Epithelial cell of proximal tubule (primary cell): ENCODE data around the gene HOXB5. TPM values are rescaled to one million over a fixed set of nuclear protein-coding genes. Genes with fewer than 3 reads are reported as not detected.

ENCODE experiments used
- DNase-seq: peaks from one replicate; pipeline ENCODE4 v3.0.0-alpha.2; 2011; ENCODE audit warnings: low read depth
- H3K4me3 ChIP-seq: 2 replicates; pipeline ENCODE4 v1.5.1; 2011; ENCODE audit warnings: low read depth, mild to moderate bottlenecking, low read length
- CTCF ChIP-seq: conservative IDR thresholded peaks from 2 replicates; pipeline ENCODE4 v1.5.1; 2012; ENCODE audit warnings: low read depth, mild to moderate bottlenecking, low read length
- total RNA-seq: library from RNA; depleted of rRNA; stranded (reverse); fragments of >200 nt; gene quantifications from 2 replicates; pipeline ENCODE4 v1.2.3, GENCODE V29; 2015

The HOXB5 gene
- total RNA-seq, 1 donor from 2014 or later = 5.5 TPM

- TF ChIP-seq CTCF = no peak
- DNase-seq = no peak
- H3K4me3 ChIP-seq = peak overlapping the region; percentile 43
Observed at GRCh38 chr17:48571024-48571818, 22.4 kb downstream of the HOXB5 start.

- peak overlapping the region; percentile 43 for H3K4me3 ChIP-seq
- no peak for TF ChIP-seq CTCF
- DNase-seq = no peak
Observed at GRCh38 chr17:48570325-48571023, 23.1 kb downstream of the HOXB5 start.

DNA sequence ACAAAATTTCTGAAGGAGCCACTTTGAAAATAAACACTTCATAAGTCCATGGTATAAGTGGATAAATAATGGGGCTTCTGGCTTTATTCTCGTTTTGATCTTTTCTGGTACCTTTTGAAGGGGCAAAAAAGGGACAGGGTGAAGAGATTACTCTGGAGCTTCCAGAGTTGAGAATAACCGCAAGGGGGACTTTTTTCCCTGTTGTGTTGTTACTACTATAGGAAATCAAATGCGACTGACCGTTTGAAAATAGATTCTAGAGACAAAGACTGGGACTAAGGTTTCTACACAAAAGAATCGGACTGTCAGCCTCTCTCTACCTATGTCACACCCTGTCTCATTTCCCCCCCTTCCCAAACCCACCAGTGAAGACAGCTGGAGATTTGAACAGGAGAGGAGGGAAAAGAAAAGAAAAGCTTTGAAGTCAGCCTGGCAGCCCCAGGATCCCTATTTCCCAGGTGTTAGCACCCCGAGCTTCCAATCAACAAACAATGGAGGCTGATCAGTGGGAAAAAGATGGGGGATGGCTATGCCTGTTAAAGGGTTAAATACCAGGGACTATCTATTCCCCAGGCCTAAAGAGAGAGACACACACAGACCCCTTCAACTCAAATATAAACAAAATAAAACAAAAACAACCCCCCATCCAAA, 23.8 kb downstream of the HOXB5 start:
- DNase-seq = no peak
- peak overlapping the region; percentile 43 for H3K4me3 ChIP-seq
- TF ChIP-seq CTCF = no peak

DNA sequence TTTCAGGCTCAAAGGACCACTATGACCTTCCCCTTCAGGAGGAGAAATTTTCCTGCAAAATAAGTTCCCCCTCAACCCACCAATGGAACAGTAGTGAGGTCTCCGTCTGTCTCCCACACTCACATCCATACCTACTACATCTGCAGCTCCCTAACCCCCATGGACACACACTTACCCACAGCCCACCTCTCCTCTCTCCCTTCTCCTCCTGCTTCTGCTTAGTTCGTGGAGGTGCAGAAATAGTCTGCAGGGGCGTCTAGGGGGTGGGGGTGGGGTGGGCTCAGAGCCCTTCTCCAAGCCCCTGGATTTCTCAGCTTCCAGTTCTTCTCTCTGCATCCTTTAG, 24.4 kb downstream of the HOXB5 start:
- no peak for DNase-seq
- H3K4me3 ChIP-seq = peak overlapping the region; percentile 43
- no peak for TF ChIP-seq CTCF

GRCh38 chr17:48568499-48569239, 24.9 kb downstream of the HOXB5 start:
- H3K4me3 ChIP-seq = peak overlapping the region; percentile 43
- no peak for TF ChIP-seq CTCF
- DNase-seq = no peak

DNA sequence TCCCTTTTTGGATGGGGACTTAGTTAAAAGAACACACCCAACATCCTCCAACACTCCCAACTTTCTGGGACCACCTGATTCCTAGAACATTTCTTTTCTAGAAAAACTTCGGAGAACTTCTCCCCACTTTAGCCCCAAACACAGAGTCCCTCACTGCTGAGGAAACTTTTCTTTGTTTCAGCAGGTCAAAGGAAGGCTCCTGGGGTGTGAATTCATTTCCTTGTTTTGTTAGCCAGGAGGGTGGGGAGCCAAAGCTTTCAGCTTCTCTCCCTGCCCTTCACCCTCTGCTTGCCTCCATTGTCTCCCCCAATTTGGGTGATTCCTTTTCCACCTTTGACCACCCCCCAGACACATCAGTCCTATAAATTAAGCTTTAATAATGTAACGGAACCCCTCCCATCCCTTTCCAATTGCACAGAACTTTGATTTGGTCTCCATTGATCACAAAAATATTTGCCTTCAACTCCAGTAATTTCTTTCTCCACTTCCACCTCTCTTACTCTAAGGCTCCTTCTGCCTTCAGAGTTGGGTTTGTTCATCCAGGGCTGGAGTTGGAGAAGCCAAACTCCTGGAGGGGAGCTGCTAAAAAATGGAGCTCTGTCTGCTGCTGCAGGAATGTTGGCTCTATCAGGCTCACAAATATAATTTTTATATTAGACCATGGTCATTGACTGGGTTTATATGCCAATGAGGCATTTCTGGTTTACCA, 25.8 kb downstream of the HOXB5 start:
- DNase-seq = no peak
- H3K4me3 ChIP-seq = no peak overlapping the region
- no peak for TF ChIP-seq CTCF
